GM23248 (cell line): ENCODE results near the gene FSTL3.

Experiments used
- EZH2 ChIP-seq: fragments of 200-600 bp; sonication (generic); IDR thresholded peaks from 2 replicates; pipeline ENCODE4 v1.6.1; 2018; ENCODE audit warnings: antibody characterized with exemption, mild to moderate bottlenecking; ENCODE audit not compliant: insufficient read depth, poor library complexity, severe bottlenecking
- EZH2phosphoT487 ChIP-seq: fragments of 200-600 bp; sonication (generic); IDR thresholded peaks from 2 replicates; pipeline ENCODE4 v1.6.1; 2018; ENCODE audit warnings: antibody characterized with exemption, moderate library complexity, mild to moderate bottlenecking, low read depth; ENCODE audit not compliant: insufficient read depth

GRCh38 chr19:718251-718951 lies 42.2 kb downstream of the FSTL3 start:
- no peak for TF ChIP-seq EZH2phosphoT487
- TF ChIP-seq EZH2 = no peak
